Breast epithelium (tissue), 3 donors: ENCODE data around the gene TYR.
"Not testable (repeated sequence)": the region's sequence is repeated elsewhere in the genome, so short reads cannot be mapped to it uniquely, and the experiment has no call there.

Source experiments
- POLR2AphosphoS5 ChIP-seq, 3 donors: sonication (generic); formaldehyde crosslinking; IDR thresholded peaks; one replicate each; pipeline ENCODE4 v1.6.1; 2017; ENCODE audit warnings: antibody characterized with exemption in 3 of 3
- TF ChIP-seq, protein P1 (sequence below), 3 donors: fragments of 450-650 bp; IDR thresholded peaks; one replicate each; pipeline ENCODE4 v1.5.1; 2016 to 2017; ENCODE audit warnings: antibody characterized with exemption in 3 of 3, mild to moderate bottlenecking in 3 of 3, moderate library complexity in 3 of 3

GRCh38 chr11:89308272-89308671 lies 130.6 kb downstream of the TYR start:
- TF ChIP-seq, protein P1, sequence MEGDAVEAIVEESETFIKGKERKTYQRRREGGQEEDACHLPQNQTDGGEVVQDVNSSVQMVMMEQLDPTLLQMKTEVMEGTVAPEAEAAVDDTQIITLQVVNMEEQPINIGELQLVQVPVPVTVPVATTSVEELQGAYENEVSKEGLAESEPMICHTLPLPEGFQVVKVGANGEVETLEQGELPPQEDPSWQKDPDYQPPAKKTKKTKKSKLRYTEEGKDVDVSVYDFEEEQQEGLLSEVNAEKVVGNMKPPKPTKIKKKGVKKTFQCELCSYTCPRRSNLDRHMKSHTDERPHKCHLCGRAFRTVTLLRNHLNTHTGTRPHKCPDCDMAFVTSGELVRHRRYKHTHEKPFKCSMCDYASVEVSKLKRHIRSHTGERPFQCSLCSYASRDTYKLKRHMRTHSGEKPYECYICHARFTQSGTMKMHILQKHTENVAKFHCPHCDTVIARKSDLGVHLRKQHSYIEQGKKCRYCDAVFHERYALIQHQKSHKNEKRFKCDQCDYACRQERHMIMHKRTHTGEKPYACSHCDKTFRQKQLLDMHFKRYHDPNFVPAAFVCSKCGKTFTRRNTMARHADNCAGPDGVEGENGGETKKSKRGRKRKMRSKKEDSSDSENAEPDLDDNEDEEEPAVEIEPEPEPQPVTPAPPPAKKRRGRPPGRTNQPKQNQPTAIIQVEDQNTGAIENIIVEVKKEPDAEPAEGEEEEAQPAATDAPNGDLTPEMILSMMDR (IDR thresholded peaks at IDR 0.05) = not testable (repeated sequence)
- not testable (repeated sequence) for TF ChIP-seq POLR2AphosphoS5 (IDR thresholded peaks at IDR 0.05)
